ENCODE measurements around the gene TIMMDC1. TPM values are rescaled to one million over a fixed set of nuclear protein-coding genes. Genes with fewer than 3 reads are reported as not detected.

TIMMDC1 gene
- polyA plus RNA-seq, 1 of the 3 experiments (the other 2 are of a cell fraction), result 128 TPM

- TF ChIP-seq IRF3 (IDR thresholded peaks at IDR 0.05; ENCODE audit: low read depth, low read length), result no peak
These were observed 73.3 kb downstream of the TIMMDC1 start (continued) for GRCh38 chr3:119571688-119572087.

Other genes with a start within 250 kb of the TIMMDC1 start
- gene ARHGAP31, start 204.2 kb upstream of the TIMMDC1 start, polyA plus RNA-seq (2012; rRNA removed), result 4.4 and 7.7 TPM in 2 replicates
- 13.2 and 19.0 TPM in 2 replicates for gene TMEM39A, start 34.9 kb upstream of the TIMMDC1 start, polyA plus RNA-seq (2012; rRNA removed)
- gene POGLUT1, start 29.6 kb upstream of the TIMMDC1 start, polyA plus RNA-seq (2012; rRNA removed), result 12.1 and 21.0 TPM in 2 replicates
- gene CD80, start 61.1 kb downstream of the TIMMDC1 start, polyA plus RNA-seq (2012; rRNA removed), result not detected in 2 replicates
- 0.08 TPM in 1 of 2 replicates, not detected in the other for gene ADPRH, start 80.9 kb downstream of the TIMMDC1 start, polyA plus RNA-seq (2012; rRNA removed)
- 0.08 TPM in 1 of 2 replicates, not detected in the other for gene PLA1A, start 99.3 kb downstream of the TIMMDC1 start, polyA plus RNA-seq (2012; rRNA removed)
- gene POPDC2, start 162.0 kb downstream of the TIMMDC1 start, polyA plus RNA-seq (2012; rRNA removed), result 19.9 and 38.8 TPM in 2 replicates
- 15.1 and 21.5 TPM in 2 replicates for gene COX17, start 178.9 kb downstream of the TIMMDC1 start, polyA plus RNA-seq (2012; rRNA removed)
- gene CFAP91, start 204.5 kb downstream of the TIMMDC1 start, polyA plus RNA-seq (2012; rRNA removed), result 3.7 and 6.3 TPM in 2 replicates